HG03095 (cell line): ENCODE measurements around the gene SCRT2.
"Not testable (repeated sequence)": the region's sequence is repeated elsewhere in the genome, so short reads cannot be mapped to it uniquely, and the experiment has no call there.

Experiments used
- ATAC-seq: cut with Tn5 transposase; IDR thresholded peaks from one replicate; pipeline ENCODE4 v1.9.1; 2021; ENCODE audit warnings: moderate library complexity; ENCODE audit not compliant: unreplicated experiment

The SCRT2 gene

GRCh38 chr20:653110-653589 is 22.5 kb downstream of the SCRT2 start, which contains the start of gene SRXN1:
Gene SRXN1 (minus strand): TSS chr20:653200. CDS start chr20:653185, 15 bp downstream.
- ATAC-seq, result peak; percentile 83

GRCh38 chr20:652615-653109 is 22.9 kb downstream of the SCRT2 start:
- peak; percentile 7 for ATAC-seq

GRCh38 chr20:651713-652614 is 23.6 kb downstream of the SCRT2 start:
- ATAC-seq, result no peak

- ATAC-seq, result no peak
These were observed 24.6 kb downstream of the SCRT2 start for GRCh38 chr20:650954-651353.

GRCh38 chr20:650281-650680 is 25.3 kb downstream of the SCRT2 start:
- no peak for ATAC-seq

GRCh38 chr20:647479-648019 is 28.1 kb downstream of the SCRT2 start:
- no peak for ATAC-seq

GRCh38 chr20:646868-647233 is 28.8 kb downstream of the SCRT2 start:
- ATAC-seq, result no peak

GRCh38 chr20:646107-646867 is 29.3 kb downstream of the SCRT2 start:
- ATAC-seq, result no peak

GRCh38 chr20:645318-646106 is 30.1 kb downstream of the SCRT2 start:
- peak; percentile 64 for ATAC-seq

- ATAC-seq, result no peak
These were observed 30.8 kb downstream of the SCRT2 start for GRCh38 chr20:644692-645317.

GRCh38 chr20:642398-643174 is 33.0 kb downstream of the SCRT2 start:
- ATAC-seq, result no peak

- ATAC-seq, result not testable (repeated sequence)
These were observed 33.6 kb downstream of the SCRT2 start for GRCh38 chr20:642013-642397.

GRCh38 chr20:641516-641875 is 34.1 kb downstream of the SCRT2 start:
- ATAC-seq, result no peak

- ATAC-seq, result no peak
These were observed 34.7 kb downstream of the SCRT2 start for GRCh38 chr20:640674-641515.

GRCh38 chr20:638579-638978 is 37.0 kb downstream of the SCRT2 start:
- ATAC-seq, result no peak

- no peak for ATAC-seq
These were observed 38.0 kb downstream of the SCRT2 start for GRCh38 chr20:637559-637958.

GRCh38 chr20:635893-636338 is 39.7 kb downstream of the SCRT2 start:
- no peak for ATAC-seq
